GM19043 (cell line): ENCODE data around the gene ADAM11.
"Not testable (repeated sequence)": the region's sequence is repeated elsewhere in the genome, so short reads cannot be mapped to it uniquely, and the experiment has no call there.

ENCODE experiments used
- ATAC-seq: cut with Tn5 transposase; IDR thresholded peaks from one replicate; pipeline ENCODE4 v1.9.1; 2021; ENCODE audit warnings: low read depth; ENCODE audit not compliant: unreplicated experiment

The ADAM11 gene

DNA sequence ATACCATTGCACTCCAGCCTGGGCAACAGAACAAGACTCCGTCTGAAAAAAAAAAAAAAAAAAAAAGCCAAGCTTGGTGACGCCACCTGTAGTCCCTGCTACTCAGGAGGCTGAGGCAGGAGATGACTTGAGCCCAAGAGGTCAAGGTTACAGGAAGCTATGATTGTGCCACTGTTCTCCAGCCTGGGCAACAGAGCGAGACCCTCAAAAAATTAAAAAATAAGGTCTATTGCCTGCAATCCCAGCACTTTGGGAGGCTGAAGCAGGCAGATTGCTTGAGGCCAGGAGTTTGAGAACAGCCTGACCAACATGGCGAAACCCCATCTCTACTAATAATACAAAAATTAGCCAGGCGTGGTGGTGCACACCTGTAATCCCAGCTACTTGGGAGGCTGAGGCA is 3.6 kb upstream of the ADAM11 start:
- ATAC-seq, result not testable (repeated sequence)

- no peak for ATAC-seq
These were observed 1.5 kb upstream of the ADAM11 start for GRCh38 chr17:44757045-44757917.

- ATAC-seq, result no peak
These were observed 822 bp upstream of the ADAM11 start for GRCh38 chr17:44757918-44758413.

- no peak for ATAC-seq
These were observed 513 bp downstream of the ADAM11 start for GRCh38 chr17:44759086-44759915.

GRCh38 chr17:44759916-44760243 is 1.1 kb downstream of the ADAM11 start:
- ATAC-seq, result no peak

DNA sequence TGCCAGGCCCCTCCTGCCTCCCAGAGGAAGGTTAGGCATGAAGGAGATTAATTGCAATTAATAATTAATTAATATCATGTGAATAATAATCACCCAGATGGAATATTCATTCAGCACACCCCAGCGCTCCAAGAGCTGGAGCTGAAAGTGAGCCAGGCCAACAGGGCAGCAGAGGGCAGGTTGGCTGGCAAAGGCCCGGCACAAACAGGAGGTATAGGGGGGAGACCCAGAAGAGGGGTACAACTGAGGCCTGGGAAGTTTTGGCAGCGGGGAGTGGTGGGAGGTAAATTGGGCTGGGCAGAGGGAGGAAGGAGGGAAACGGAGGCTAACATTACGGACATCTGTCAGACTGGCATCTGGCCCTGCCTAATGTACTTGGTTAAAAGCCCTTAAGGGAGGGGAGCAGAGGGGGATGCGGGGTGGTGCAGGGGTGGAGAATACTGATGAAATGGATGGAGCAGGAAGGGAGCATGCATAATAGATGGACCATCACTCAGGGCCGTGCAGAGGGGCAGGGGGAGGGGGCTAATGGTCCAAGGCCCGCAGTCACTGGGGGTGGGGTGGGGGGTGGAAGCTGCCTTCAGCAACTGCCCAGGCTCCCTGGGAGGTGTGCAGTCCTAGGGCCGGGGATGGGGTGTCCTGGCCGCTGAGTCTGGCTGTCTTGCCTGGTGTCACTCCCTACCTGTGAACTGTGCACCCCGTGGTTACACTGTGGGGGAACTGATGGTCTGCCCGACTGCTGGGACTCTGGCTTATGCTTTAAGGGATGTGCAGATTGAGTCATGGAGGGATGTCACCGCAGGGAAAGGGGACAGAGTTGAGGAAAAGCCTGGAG is 1.9 kb downstream of the ADAM11 start:
- no peak for ATAC-seq

DNA sequence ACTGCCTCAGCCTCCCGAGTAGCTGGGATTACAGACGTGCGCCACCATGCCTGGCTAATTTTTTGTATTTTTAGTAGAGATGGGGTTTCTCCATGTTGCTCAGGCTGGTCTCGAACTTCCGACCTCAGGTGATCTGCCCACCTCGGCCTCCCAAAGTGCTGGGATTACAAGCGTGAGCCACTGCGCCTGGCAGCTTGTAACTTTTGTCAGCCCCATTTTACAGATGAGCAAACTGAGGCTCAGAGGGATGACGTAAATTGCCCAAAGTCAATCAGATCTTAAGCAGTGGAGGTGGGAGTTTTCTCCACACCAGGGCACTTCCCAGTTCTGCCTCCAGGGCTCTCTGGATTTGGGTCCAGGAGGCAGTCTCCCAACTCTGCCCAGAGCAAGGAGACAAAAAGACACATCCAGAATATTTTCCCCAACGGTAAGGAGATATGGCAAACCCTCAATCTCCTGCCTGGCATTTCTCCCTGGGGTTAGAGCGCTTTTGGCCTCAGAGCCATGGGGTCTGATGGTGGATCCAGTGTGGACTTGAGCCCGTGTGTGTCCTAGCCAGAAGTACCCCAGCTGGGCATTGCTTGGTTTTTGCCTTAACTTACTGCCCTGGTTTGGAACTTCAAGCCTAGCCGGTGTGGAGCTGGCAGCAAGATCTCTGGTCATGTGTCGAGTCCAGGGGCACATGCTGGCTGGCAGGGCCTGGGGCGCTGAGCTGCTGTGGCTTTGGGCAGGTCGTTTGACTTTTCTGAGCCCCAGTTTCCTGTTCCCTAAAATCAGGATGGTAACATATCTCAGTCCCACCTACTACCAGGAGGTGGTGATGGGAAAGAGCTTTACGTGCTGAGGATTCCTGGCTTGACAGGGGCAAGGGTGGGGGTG is 3.4 kb downstream of the ADAM11 start:
- no peak for ATAC-seq

DNA sequence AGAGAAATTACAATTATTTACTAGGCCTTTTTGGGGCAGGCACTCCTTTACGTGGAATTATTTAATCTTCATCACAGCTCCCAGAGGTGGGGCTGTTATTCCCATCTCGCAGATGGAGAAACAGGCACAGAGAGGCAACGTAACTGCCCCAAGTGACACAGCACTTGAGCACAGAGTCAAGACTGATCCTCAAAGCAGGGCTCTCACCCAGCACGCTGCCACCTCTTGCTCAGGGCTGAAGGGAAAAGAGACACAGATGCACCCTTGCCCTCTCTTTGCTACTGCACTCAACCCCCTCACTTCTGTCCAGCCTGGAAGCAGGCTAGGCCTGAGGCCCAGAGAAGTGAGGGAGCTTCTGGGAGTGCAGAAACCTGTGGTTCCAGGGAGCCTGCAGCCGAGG is 4.4 kb downstream of the ADAM11 start:
- ATAC-seq, result no peak

GRCh38 chr17:44765965-44766364 is 7.2 kb downstream of the ADAM11 start:
- no peak for ATAC-seq

- ATAC-seq, result no peak
These were observed 7.7 kb downstream of the ADAM11 start for GRCh38 chr17:44766409-44767038.

DNA sequence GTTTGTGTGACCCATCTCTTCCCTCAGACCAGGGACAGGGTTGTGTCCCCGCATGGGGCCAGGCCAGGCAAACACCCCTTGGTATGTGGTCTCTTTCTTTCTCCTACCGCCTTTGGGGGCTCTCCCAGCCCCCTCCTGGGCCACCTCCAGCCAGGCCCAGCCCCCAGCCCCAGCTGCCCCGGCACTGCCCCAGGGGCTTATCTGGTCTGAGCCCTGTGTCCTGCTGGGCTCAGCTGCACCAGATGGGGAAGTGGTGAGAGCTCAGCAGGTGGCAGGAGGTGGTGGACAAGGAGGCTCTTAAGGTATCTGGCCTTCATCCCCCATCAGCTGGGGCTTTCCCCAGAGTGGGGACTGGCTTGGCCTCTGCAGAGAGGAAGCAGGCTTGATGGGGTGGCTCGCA is 8.7 kb downstream of the ADAM11 start:
- no peak for ATAC-seq

DNA sequence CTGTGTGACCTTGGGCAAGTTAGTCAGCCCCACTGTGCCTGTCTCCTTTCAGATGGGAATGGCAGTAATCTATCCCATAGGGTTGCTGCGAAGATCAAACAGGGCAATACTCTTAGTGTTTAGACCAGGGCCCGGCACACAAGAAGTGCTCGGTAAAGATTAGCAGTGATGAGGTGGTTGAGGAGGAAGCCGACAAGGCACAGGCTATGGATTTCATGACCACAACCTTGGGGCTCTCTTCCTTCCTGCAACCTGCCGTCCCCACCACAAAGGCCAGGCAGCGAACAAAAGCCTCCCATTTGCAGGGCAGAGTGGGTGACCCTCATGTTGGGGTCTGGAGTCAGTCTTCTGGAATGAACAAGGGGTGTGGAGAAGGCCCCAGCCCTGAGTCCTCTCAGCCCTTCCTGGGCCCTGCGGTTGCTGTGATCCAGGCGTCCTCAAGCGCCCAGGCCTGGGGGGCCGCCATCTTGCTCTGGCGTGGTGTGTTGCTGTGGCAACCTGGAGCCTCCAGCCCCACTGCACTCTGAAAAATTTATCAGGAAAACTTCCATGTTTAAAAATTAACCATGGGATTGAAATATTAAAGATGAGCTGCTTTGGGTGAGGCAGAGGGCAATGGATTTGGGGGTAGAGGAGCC is 9.8 kb downstream of the ADAM11 start:
- ATAC-seq, result no peak

DNA sequence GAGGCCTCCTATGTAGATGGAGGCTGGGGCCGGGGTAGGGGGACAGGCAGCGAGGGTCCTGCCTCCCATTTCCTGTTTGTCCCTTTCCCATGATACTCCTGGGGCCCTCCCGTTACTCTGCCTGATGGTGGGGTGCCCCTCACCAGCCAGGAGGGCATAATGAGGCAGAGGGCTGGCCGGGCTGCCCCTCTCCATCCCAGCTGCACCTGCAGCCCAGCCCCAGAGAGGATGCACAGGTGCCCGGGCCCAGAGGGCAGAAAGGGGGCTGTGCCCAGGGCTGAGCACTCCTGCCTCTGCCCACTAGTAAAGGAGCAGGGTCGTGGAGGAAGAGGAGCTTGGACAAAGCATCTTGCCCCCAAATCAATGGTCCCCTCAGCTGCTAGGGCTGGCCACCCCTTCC is 10.4 kb downstream of the ADAM11 start:
- no peak for ATAC-seq

DNA sequence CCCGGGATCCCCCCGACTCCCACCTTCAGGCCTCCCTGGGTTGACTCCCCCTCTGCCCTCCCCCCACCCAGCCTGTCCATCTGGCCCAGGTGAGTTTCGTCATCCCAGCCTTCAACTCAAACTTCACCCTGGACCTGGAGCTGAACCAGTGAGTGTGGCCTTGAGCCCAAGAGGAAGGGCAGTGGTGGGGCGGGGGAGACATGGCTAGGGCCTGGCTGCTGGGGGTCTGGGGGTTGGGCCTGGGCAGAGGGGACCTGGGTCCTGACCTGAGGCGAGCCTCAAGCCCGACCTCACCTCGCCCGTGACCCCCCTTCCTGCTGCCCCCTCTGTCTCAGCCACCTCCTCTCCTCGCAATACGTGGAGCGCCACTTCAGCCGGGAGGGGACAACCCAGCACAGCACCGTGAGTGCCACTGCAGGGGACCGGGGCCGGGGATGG is 10.9 kb downstream of the ADAM11 start:
- no peak for ATAC-seq

DNA sequence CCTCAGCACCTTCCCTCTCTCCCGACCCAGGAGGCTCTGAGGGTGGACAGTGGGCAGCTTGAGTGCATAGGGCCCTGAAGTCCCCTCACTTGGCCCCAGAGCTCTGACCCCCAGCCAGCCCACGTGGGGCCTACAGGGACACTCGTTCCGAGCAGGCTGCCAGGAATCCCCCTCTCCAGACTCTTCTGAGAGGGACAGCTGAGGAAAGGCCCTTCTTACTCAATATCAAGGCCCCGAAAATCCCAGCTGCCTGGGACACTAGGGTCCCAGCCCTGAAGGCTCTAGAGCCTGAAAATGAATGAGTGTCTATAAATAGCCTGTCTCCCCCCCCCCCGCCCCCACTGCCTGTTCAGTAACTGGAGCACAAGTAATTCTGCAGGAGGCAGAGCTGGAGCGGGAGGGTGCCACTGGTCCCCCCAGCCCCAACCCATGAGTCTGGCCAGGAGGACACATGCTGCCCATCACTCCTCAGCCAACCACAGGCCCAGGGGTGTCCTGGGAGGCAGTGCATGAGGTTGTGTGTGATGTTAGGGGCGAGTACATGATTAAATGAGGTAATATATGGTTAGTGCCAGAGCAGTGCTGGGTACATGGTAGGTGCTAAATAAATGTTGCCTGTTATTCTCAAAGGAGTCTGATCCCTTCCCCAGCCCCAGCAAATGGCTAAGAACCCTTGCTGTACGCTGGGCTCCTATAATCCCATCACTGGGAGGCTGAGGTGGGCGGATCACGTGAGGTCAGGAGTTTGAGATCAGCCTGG is 11.6 kb downstream of the ADAM11 start:
- ATAC-seq, result no peak

DNA sequence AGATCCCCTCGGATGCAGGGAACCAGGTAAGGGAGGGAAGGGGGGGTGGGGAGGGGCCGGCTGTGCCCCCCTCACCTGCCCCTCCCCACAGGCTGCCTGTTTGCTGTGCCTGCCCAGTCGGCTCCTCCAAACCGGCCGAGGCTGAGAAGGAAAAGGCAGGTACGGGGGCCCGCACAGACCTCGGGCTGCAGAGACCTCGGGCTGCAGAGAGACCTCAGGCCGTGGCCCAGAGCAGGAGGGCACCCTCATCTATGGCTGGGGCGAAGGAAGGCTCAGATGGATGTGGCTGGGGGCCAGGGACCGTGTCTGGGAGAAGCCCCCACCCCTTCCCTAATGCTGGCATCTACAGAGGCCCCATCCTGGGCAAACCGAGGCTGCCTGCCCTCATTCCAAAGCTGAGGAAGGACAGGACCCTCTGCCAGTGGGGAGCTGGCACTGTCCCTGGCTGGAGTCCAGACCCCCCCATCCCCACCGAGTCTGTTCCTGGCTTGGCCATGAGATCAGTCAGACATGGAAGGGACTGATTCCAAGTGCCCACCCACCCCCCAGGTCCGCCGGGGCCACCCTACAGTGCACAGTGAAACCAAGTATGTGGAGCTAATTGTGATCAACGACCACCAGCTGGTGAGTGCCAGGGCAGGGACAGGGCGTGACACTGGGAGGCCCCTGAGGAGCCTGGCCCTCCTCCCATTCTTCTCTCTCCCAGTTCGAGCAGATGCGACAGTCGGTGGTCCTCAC is 13.7 kb downstream of the ADAM11 start:
- ATAC-seq, result no peak

DNA sequence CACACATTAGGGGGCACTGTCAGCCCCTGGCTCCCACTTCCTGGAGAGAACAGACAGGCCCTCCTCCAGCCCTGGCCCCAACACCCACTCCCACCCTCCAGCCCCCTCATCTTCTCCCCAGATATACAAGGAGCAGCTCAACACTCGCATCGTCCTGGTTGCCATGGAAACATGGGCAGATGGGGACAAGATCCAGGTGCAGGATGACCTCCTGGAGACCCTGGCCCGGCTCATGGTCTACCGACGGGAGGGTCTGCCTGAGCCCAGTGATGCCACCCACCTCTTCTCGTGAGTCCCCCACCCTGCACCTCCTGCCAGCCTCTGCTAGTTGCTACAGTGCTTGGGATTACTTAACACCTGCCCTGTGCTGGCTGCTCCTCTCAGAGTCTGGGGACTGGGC is 14.4 kb downstream of the ADAM11 start:
- no peak for ATAC-seq
